HepG2 (cell line): ENCODE results near the gene OSBPL2. TPM values are rescaled to one million over a fixed set of nuclear protein-coding genes. Genes with fewer than 3 reads are reported as not detected.

ENCODE experiments used
- ATAC-seq: fragments of 200-7000 bp; cut with Tn5 transposase; 3 replicates; pipeline ENCODE4 v1.9.1; 2020; ENCODE audit warnings: mild to moderate bottlenecking, moderate library complexity
- BruUV-seq: library from RNA; stranded (reverse); fragments of 400-500 nt; replicated peaks from 2 replicates; lab custom pipeline; 2021; lab: Mats Ljungman, UMichigan
- CTCF ChIA-PET: fragments of 300-600 bp; formaldehyde crosslinking; extraction: SDS; loops from one replicate; lab custom pipeline; 2021; ENCODE audit warnings: low total read pairs, inconsistent platforms, low intra/inter-chr PET ratio; lab: Yijun Ruan, JAX
- POLR2A ChIA-PET: fragments of 350-600 bp; sonication (Branson Sonifier 250); formaldehyde crosslinking; loops from one replicate; lab custom pipeline; 2020; ENCODE audit warnings: antibody characterized with exemption, inconsistent platforms; lab: Yijun Ruan, JAX
- DNase-seq: peaks from one replicate; pipeline ENCODE4 v3.0.0-alpha.2; 2015; ENCODE audit warnings: low spot score
- FAIRE-seq: peaks from 3 replicates; lab custom pipeline; 2011; peaks lifted over from hg19 to GRCh38; lab: Jason Lieb, UNC
- H2AFZ ChIP-seq: one replicate; pipeline ENCODE4 v1.6.1; 2011; ENCODE audit warnings: low read length, inconsistent platforms
- H3K27ac ChIP-seq: fragments of 300-600 bp; 3 replicates; pipeline ENCODE4 v1.8.0; 2011; ENCODE audit warnings: mixed run types, mild to moderate bottlenecking, mixed read lengths, low read length, inconsistent platforms; ENCODE audit not compliant: insufficient read depth; ENCODE audit errors: extremely low read length
- H3K27me3 ChIP-seq, 2 experiments: fragments of 200-600 bp in 1 of 2; 2 replicates in 1 of 2; 3 replicates in 1 of 2; pipeline versions ENCODE4 v1.6.0 to v1.8.0; 2011; ENCODE audit warnings: low read length in 2 of 2, mild to moderate bottlenecking in 2 of 2, moderate library complexity in 2 of 2, inconsistent platforms in 1 of 2; ENCODE audit not compliant: insufficient read depth in 2 of 2, control insufficient read depth in 1 of 2
- H3K36me3 ChIP-seq, 2 experiments: fragments of 200-600 bp in 1 of 2; replicated peaks in 1 of 2; 2 replicates in 1 of 2; 3 replicates in 1 of 2; pipeline versions ENCODE4 v1.5.1 to v1.8.0; 2011; ENCODE audit warnings: low read length in 2 of 2, inconsistent platforms in 1 of 2; ENCODE audit not compliant: insufficient read depth in 2 of 2, control insufficient read depth in 1 of 2
- H3K4me1 ChIP-seq: 2 replicates; pipeline ENCODE4 v1.5.1; 2012; ENCODE audit warnings: low read length, inconsistent platforms; ENCODE audit not compliant: insufficient read depth
- H3K4me2 ChIP-seq: 2 replicates; pipeline ENCODE4 v1.6.0; 2011; ENCODE audit warnings: low read depth, low read length, inconsistent platforms
- H3K4me3 ChIP-seq, 3 experiments: fragments of 200-600 bp in 1 of 3; sonication (generic), shearing (Covaris generic) in 1 of 3; replicated peaks in 1 of 3; 2 replicates each; pipeline ENCODE4 v1.5.1; 2011 to 2016; ENCODE audit warnings: low read length in 3 of 3, inconsistent platforms in 2 of 3, low read depth in 2 of 3, mild to moderate bottlenecking in 2 of 3, control low read depth in 1 of 3, mixed read lengths in 1 of 3; ENCODE audit not compliant: insufficient read depth in 1 of 3
- H3K79me2 ChIP-seq: one replicate; pipeline ENCODE4 v1.6.1; 2011; ENCODE audit warnings: low read length, inconsistent platforms; ENCODE audit not compliant: insufficient read depth
- H3K9ac ChIP-seq: 2 replicates; pipeline ENCODE4 v1.6.0; 2011; ENCODE audit warnings: mild to moderate bottlenecking, low read depth, low read length, inconsistent platforms; ENCODE audit not compliant: insufficient read depth
- H3K9me3 ChIP-seq: 2 replicates; pipeline ENCODE4 v1.5.1; 2012; ENCODE audit warnings: mild to moderate bottlenecking, low read length
- H4K20me1 ChIP-seq: 2 replicates; pipeline ENCODE4 v1.6.0; 2011; ENCODE audit warnings: inconsistent platforms, mild to moderate bottlenecking, low read length, moderate library complexity; ENCODE audit not compliant: insufficient read depth
- DMTF1 ChIP-seq: sonication (generic); formaldehyde crosslinking; IDR thresholded peaks from 2 replicates; pipeline ENCODE4 v1.4.0; 2020; ENCODE audit warnings: mild to moderate bottlenecking, missing genetic modification reagents
- FOXC1 ChIP-seq: sonication (generic); formaldehyde crosslinking; IDR thresholded peaks from 2 replicates; pipeline ENCODE4 v1.8.0; 2022; ENCODE audit warnings: mild to moderate bottlenecking, missing genetic modification reagents, borderline replicate concordance
- MAFK ChIP-seq, 2 experiments: IDR thresholded peaks in 1 of 2; conservative IDR thresholded peaks in 1 of 2; 2 replicates each; pipeline ENCODE4 v1.6.1; 2011; ENCODE audit warnings: improper control_type of control experiment in 2 of 2, low read length in 2 of 2
- MTA3 ChIP-seq: sonication (generic); formaldehyde crosslinking; IDR thresholded peaks from 2 replicates; pipeline ENCODE4 v1.4.0; 2020; ENCODE audit warnings: missing genetic modification reagents
- NR2C2 ChIP-seq: sonication (generic); formaldehyde crosslinking; IDR thresholded peaks from 2 replicates; pipeline ENCODE4 v1.4.0; 2020; ENCODE audit warnings: missing genetic modification reagents, mild to moderate bottlenecking, moderate library complexity, borderline replicate concordance
- ZNF746 ChIP-seq: sonication (generic); formaldehyde crosslinking; IDR thresholded peaks from 2 replicates; pipeline ENCODE4 v1.8.0; 2022; ENCODE audit warnings: mild to moderate bottlenecking, missing genetic modification reagents
- WGBS: methylation state at CpG from one replicate; pipeline ENCODE4 v1.1.6; 2017; ENCODE audit warnings: low lambda C conversion rate; 5-methylcytosine and 5-hydroxymethylcytosine counted together
- in situ Hi-C: cut with HindIII; loops from 2 replicates; pipeline ENCODE4 v1.10.0; 2017; ENCODE audit warnings: low pct_unique_long_range_greater_than_20kb; ENCODE audit not compliant: extremely low pct_ligation_motif_present
- intact Hi-C: fragments of 100-400 bp; cut with micrococcal nuclease; formaldehyde crosslinking; loops from one replicate; pipeline ENCODE4 v1.10.0; 2022; ENCODE audit not compliant: unreplicated experiment
- polyA plus RNA-seq, 8 experiments: library from polyadenylated mRNA; depleted of rRNA in 3 of 8; stranded (reverse) in 7 of 8; unstranded in 1 of 8; fragments of >200 nt; fragmentation: Illumina TruSeq in 4 of 8; extraction: Trizol in 4 of 8; gene quantifications; 2 replicates each; pipeline versions ENCODE4 v1.2.1 to v1.2.3, GENCODE V29; 2011 to 2016; ENCODE audit warnings: low read depth in 4 of 8, missing spikeins in 1 of 8, mixed read lengths in 1 of 8; ENCODE audit not compliant: insufficient read depth in 1 of 8
- total RNA-seq, 5 experiments: library from RNA; depleted of rRNA; stranded (reverse); fragments of >200 nt; fragmentation: Illumina TruSeq; extraction: Trizol; gene quantifications; 2 replicates each; pipeline ENCODE4 v1.2.3, GENCODE V29; 2016; ENCODE audit warnings: low read depth in 1 of 5

The OSBPL2 gene
- total and polyA plus RNA-seq, 2 of the 13 experiments (the other 11 are each of a cell fraction or from before 2014, with no cell fraction given) = 18.5 to 37.4 TPM

- no peak for TF ChIP-seq DMTF1 (CRISPR knock-in tag)
- no peak for TF ChIP-seq ZNF746
These were observed 48.3 kb downstream of the OSBPL2 start (continued) for GRCh38 chr20:62286493-62287064.

GRCh38 chr20:62287129-62287528, 48.8 kb downstream of the OSBPL2 start:
- Histone ChIP-seq H2AFZ (no peak overlapping the region), H4K20me1 (no peaks in the 10 kb centered on the region), H3K4me1 (no peaks in the 10 kb centered on the region), H3K4me2 (no peak overlapping the region), H3K9me3 (no peaks in the 10 kb centered on the region), H3K27me3 (no peaks in the 10 kb centered on the region), H3K36me3 (peaks cover 43 to 74% of the 10 kb centered on the region in 2 experiments), H3K4me3 (no peak overlapping the region), H3K27ac (no peak overlapping the region), H3K79me2 (no peaks in the 10 kb centered on the region), H3K9ac (no peak overlapping the region)
- no peak for FAIRE-seq
- ChIA-PET CTCF (no interaction called here), POLR2A (no interaction called here)
- TF ChIP-seq MAFK (conservative IDR thresholded peaks at IDR 0.05 in 1 of 2, IDR thresholded peaks at IDR 0.05 in 1 of 2; ENCODE audit: low read length in 2 of 2) = peak in 1 of 2 experiments; percentile 69; a peak in 3 of 4 replicates
- no peak for TF ChIP-seq MTA3
- no peak for TF ChIP-seq NR2C2 (CRISPR knock-in tag)
- TF ChIP-seq FOXC1 (CRISPR knock-in tag) = no peak
- no peak for DNase-seq
- BruUV-seq = no TSS peak
- no peak for ATAC-seq
- in situ Hi-C loops = no loop called here
- intact Hi-C loops = no loop called here
- 89% methylated on average over 6 of the region's 6 CpGs for whole genome bisulfite sequencing
